T-helper 1 cell (primary cell): ENCODE measurements around the gene FSTL5.

Experiments
- DNase-seq, 5 donors: peaks; one replicate each; pipeline ENCODE4 v3.0.0-alpha.2; 2012 to 2020

FSTL5 gene

GRCh38 chr4:161696944-161697343, 466.9 kb downstream of the FSTL5 start:
- no peak for DNase-seq

GRCh38 chr4:161680146-161680545, 483.7 kb downstream of the FSTL5 start:
- no peak for DNase-seq

- DNase-seq, result no peak
Measured at GRCh38 chr4:161664740-161665139, 499.1 kb downstream of the FSTL5 start.

- DNase-seq, result no peak
Measured at GRCh38 chr4:161663844-161664243, 500.0 kb downstream of the FSTL5 start.

GRCh38 chr4:161658676-161659075, 505.1 kb downstream of the FSTL5 start:
- DNase-seq, result no peak

GRCh38 chr4:161657616-161658015, 506.2 kb downstream of the FSTL5 start:
- no peak for DNase-seq

GRCh38 chr4:161656594-161656993, 507.2 kb downstream of the FSTL5 start:
- no peak for DNase-seq

GRCh38 chr4:161655148-161655547, 508.7 kb downstream of the FSTL5 start:
- DNase-seq, result no peak

GRCh38 chr4:161653697-161654096, 510.1 kb downstream of the FSTL5 start:
- no peak for DNase-seq

GRCh38 chr4:161651586-161651985, 512.2 kb downstream of the FSTL5 start:
- DNase-seq, result no peak

- DNase-seq, result no peak
Measured at GRCh38 chr4:161650812-161651211, 513.0 kb downstream of the FSTL5 start.

GRCh38 chr4:161647757-161648156, 516.0 kb downstream of the FSTL5 start:
- DNase-seq, result no peak

- DNase-seq, result no peak
Measured at GRCh38 chr4:161642708-161643107, 521.1 kb downstream of the FSTL5 start.

- DNase-seq, result no peak
Measured at GRCh38 chr4:161629694-161630441, 533.9 kb downstream of the FSTL5 start.

GRCh38 chr4:161604516-161605300, 559.1 kb downstream of the FSTL5 start:
- no peak for DNase-seq

- no peak for DNase-seq
Measured at GRCh38 chr4:161601011-161601410, 562.8 kb downstream of the FSTL5 start.

GRCh38 chr4:161595230-161595771, 568.5 kb downstream of the FSTL5 start:
- DNase-seq, result no peak

- no peak for DNase-seq
Measured at GRCh38 chr4:161585011-161585410, 578.8 kb downstream of the FSTL5 start.

GRCh38 chr4:161583549-161583948, 580.3 kb downstream of the FSTL5 start:
- no peak for DNase-seq

- no peak for DNase-seq
Measured at GRCh38 chr4:161581262-161582230, 582.3 kb downstream of the FSTL5 start.

- no peak for DNase-seq
Measured at GRCh38 chr4:161577579-161578301, 586.1 kb downstream of the FSTL5 start.

GRCh38 chr4:161573836-161574235, 590.0 kb downstream of the FSTL5 start:
- DNase-seq, result no peak
